ENCODE results near the gene NHLRC2.

Gene NHLRC2

GRCh38 chr10:113866551-113867394, 12.3 kb downstream of the NHLRC2 start:
- peak; percentile 51 for DNase-seq

GRCh38 chr10:113867904-113868303, 13.4 kb downstream of the NHLRC2 start:
- no peak for DNase-seq

GRCh38 chr10:113869789-113870188, 15.3 kb downstream of the NHLRC2 start:
- no peak for DNase-seq

GRCh38 chr10:113872139-113873030, 17.9 kb downstream of the NHLRC2 start:
- DNase-seq = peak; percentile 25

GRCh38 chr10:113875212-113875611, 20.8 kb downstream of the NHLRC2 start:
- no peak for DNase-seq

GRCh38 chr10:113876461-113876860, 22.0 kb downstream of the NHLRC2 start:
- no peak for DNase-seq

GRCh38 chr10:113879691-113880090, 25.2 kb downstream of the NHLRC2 start:
- DNase-seq = no peak

- DNase-seq = no peak
Observed at GRCh38 chr10:113880236-113880635, 25.8 kb downstream of the NHLRC2 start.

- no peak for DNase-seq
Observed at GRCh38 chr10:113882240-113882639, 27.8 kb downstream of the NHLRC2 start.

GRCh38 chr10:113889911-113890310, 35.5 kb downstream of the NHLRC2 start:
- no peak for DNase-seq

GRCh38 chr10:113890769-113891168, 36.3 kb downstream of the NHLRC2 start:
- no peak for DNase-seq

GRCh38 chr10:113891476-113891875, 37.0 kb downstream of the NHLRC2 start:
- DNase-seq = no peak

- no peak for DNase-seq
Observed at GRCh38 chr10:113893570-113893969, 39.1 kb downstream of the NHLRC2 start.

GRCh38 chr10:113894581-113894980, 40.1 kb downstream of the NHLRC2 start:
- DNase-seq = no peak

- no peak for DNase-seq
Observed at GRCh38 chr10:113895018-113895417, 40.6 kb downstream of the NHLRC2 start.

GRCh38 chr10:113897693-113898618, 43.5 kb downstream of the NHLRC2 start:
- DNase-seq = peak; percentile 31

- DNase-seq = no peak
Observed at GRCh38 chr10:113899952-113900598, 45.6 kb downstream of the NHLRC2 start.

- no peak for DNase-seq
Observed at GRCh38 chr10:113905756-113906155, 51.3 kb downstream of the NHLRC2 start.

GRCh38 chr10:113907166-113907565, 52.7 kb downstream of the NHLRC2 start:
- no peak for DNase-seq

- DNase-seq = no peak
Observed at GRCh38 chr10:113908236-113908635, 53.8 kb downstream of the NHLRC2 start.

- DNase-seq = no peak
Observed at GRCh38 chr10:113911113-113911512, 56.7 kb downstream of the NHLRC2 start.

- no peak for DNase-seq
Observed at GRCh38 chr10:113911839-113912238, 57.4 kb downstream of the NHLRC2 start.

Data from hematopoietic multipotent progenitor cell treated with erythropoietin and hydrocortisone succinate and interleukin-3 and kit ligand, for 6 days (in vitro differentiated cells).